Measurements from ENCODE around the gene KLHL29. TPM values are rescaled to one million over a fixed set of nuclear protein-coding genes. Genes with fewer than 3 reads are reported as not detected.

Gene KLHL29
- total RNA-seq, 1 experiment from 2014 or later = 7.7 TPM

GRCh38 chr2:23449831-23450331 is 64.9 kb downstream of the KLHL29 start:
- in situ Hi-C loops (cut with HindIII; ENCODE audit: low pct_unique_long_range_greater_than_20kb, low sequenced_read_pairs) (no loop called here), intact Hi-C loops (cut with micrococcal nuclease; ENCODE audit: unreplicated experiment) (no loop called here)
- Histone ChIP-seq H3K4me3 (ENCODE audit: low read depth in 2 of 2, low read length in 2 of 2) (no peak overlapping the region), H3K9me3 (ENCODE audit: control insufficient read depth, insufficient read depth, low read depth, low read length) (no peaks in the 10 kb centered on the region), H3K27me3 (ENCODE audit: control insufficient read depth, insufficient read depth, low read length) (no peaks in the 10 kb centered on the region), H3K27ac (ENCODE audit: low read length) (no peak overlapping the region), H3K36me3 (ENCODE audit: control insufficient read depth, insufficient read depth, low read length) (no peaks in the 10 kb centered on the region), H3K4me1 (ENCODE audit: control insufficient read depth, insufficient read depth, low read length) (no peaks in the 10 kb centered on the region)
- TF ChIP-seq, protein P1, sequence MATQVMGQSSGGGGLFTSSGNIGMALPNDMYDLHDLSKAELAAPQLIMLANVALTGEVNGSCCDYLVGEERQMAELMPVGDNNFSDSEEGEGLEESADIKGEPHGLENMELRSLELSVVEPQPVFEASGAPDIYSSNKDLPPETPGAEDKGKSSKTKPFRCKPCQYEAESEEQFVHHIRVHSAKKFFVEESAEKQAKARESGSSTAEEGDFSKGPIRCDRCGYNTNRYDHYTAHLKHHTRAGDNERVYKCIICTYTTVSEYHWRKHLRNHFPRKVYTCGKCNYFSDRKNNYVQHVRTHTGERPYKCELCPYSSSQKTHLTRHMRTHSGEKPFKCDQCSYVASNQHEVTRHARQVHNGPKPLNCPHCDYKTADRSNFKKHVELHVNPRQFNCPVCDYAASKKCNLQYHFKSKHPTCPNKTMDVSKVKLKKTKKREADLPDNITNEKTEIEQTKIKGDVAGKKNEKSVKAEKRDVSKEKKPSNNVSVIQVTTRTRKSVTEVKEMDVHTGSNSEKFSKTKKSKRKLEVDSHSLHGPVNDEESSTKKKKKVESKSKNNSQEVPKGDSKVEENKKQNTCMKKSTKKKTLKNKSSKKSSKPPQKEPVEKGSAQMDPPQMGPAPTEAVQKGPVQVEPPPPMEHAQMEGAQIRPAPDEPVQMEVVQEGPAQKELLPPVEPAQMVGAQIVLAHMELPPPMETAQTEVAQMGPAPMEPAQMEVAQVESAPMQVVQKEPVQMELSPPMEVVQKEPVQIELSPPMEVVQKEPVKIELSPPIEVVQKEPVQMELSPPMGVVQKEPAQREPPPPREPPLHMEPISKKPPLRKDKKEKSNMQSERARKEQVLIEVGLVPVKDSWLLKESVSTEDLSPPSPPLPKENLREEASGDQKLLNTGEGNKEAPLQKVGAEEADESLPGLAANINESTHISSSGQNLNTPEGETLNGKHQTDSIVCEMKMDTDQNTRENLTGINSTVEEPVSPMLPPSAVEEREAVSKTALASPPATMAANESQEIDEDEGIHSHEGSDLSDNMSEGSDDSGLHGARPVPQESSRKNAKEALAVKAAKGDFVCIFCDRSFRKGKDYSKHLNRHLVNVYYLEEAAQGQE (IDR thresholded peaks at IDR 0.05; ENCODE audit: insufficient read depth in 1 of 2, low read depth in 2 of 2, low read length in 1 of 2) = no peak
- no TSS peak for BruUV-seq (replicated peaks)
- ATAC-seq (no peak), DNase-seq (ENCODE audit: low read depth, low spot score) (no peak)
- CTCF ChIA-PET = no interaction called here
- POLR2A ChIA-PET = no interaction called here

DNA sequence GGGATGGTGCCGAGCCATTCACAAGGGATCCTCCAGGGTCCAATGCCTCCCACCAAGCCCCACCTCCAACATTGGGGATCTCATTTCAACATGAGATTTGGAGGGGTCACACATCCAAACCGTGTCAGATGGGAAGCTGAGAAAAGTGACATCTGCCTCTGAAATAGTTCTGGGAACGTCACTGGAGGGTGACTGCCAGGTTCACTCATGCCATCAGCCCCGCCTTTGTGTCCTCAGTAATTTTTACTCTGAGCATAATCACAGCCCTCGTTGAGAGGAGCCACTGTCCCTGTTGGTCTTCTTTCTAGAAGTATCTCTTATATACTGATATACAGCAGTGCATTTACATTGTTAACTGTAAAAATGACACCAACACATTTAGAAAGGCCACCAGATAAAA is 67.4 kb downstream of the KLHL29 start:
- POLR2A ChIA-PET = no interaction called here
- Histone ChIP-seq H3K27ac (ENCODE audit: low read length) (no peak overlapping the region), H3K4me3 (ENCODE audit: low read depth in 2 of 2, low read length in 2 of 2) (no peak overlapping the region), H3K9me3 (ENCODE audit: control insufficient read depth, insufficient read depth, low read depth, low read length) (no peaks in the 10 kb centered on the region), H3K4me1 (ENCODE audit: control insufficient read depth, insufficient read depth, low read length) (no peaks in the 10 kb centered on the region), H3K27me3 (ENCODE audit: control insufficient read depth, insufficient read depth, low read length) (no peaks in the 10 kb centered on the region), H3K36me3 (ENCODE audit: control insufficient read depth, insufficient read depth, low read length) (no peaks in the 10 kb centered on the region)
- BruUV-seq (replicated peaks) = no TSS peak
- in situ Hi-C loops (cut with HindIII; ENCODE audit: low pct_unique_long_range_greater_than_20kb, low sequenced_read_pairs) (no loop called here), intact Hi-C loops (cut with micrococcal nuclease; ENCODE audit: unreplicated experiment) (no loop called here)
- ATAC-seq (no peak), DNase-seq (ENCODE audit: low read depth, low spot score) (no peak)
- CTCF ChIA-PET = no interaction called here
- TF ChIP-seq SIN3A (IDR thresholded peaks at IDR 0.05; ENCODE audit: borderline replicate concordance, insufficient read depth, low read depth, low read length) (no peak), CTCF (IDR thresholded peaks at IDR 0.05) (no peak), POLR2AphosphoS5 (IDR thresholded peaks at IDR 0.05; ENCODE audit: low read depth, low read length) (no peak), TCF7L2 (IDR thresholded peaks at IDR 0.05; ENCODE audit: low read depth, low read length) (no peak)
- TF ChIP-seq, protein P1 (IDR thresholded peaks at IDR 0.05; ENCODE audit: insufficient read depth in 1 of 2, low read depth in 2 of 2, low read length in 1 of 2) = no peak

All from Panc1 (cell line).